GM12891 (cell line): ENCODE data around the gene APOB.

Source experiments
- DNase-seq: peaks from one replicate; pipeline ENCODE4 v3.0.0; 2011; ENCODE audit warnings: low spot score; ENCODE audit not compliant: insufficient read length
- FAIRE-seq: peaks from 2 replicates; lab custom pipeline; 2011; peaks lifted over from hg19 to GRCh38; lab: Jason Lieb, UNC
- PAX5 ChIP-seq: IDR thresholded peaks from 2 replicates; pipeline ENCODE4 v1.6.1; 2011; ENCODE audit warnings: low read length, moderate library complexity, mild to moderate bottlenecking; ENCODE audit not compliant: insufficient read depth, severe bottlenecking
- POLR2A ChIP-seq: IDR thresholded peaks from 2 replicates; pipeline ENCODE4 v1.6.1; 2011; ENCODE audit warnings: low read depth, low read length, control low read depth
- POLR2AphosphoS5 ChIP-seq: IDR thresholded peaks from 2 replicates; pipeline ENCODE4 v1.6.1; 2011; ENCODE audit warnings: low read depth, low read length, control low read depth
- POU2F2 ChIP-seq: IDR thresholded peaks from 2 replicates; pipeline ENCODE4 v1.6.1; 2011; ENCODE audit warnings: low read depth, mild to moderate bottlenecking, control low read depth, low read length, moderate library complexity
- SPI1 ChIP-seq: IDR thresholded peaks from 2 replicates; pipeline ENCODE4 v1.6.1; 2011; ENCODE audit warnings: low read depth, low read length, control low read depth
- TAF1 ChIP-seq: IDR thresholded peaks from 2 replicates; pipeline ENCODE4 v1.6.1; 2011; ENCODE audit warnings: low read depth, low read length, control low read depth

Gene APOB

DNA sequence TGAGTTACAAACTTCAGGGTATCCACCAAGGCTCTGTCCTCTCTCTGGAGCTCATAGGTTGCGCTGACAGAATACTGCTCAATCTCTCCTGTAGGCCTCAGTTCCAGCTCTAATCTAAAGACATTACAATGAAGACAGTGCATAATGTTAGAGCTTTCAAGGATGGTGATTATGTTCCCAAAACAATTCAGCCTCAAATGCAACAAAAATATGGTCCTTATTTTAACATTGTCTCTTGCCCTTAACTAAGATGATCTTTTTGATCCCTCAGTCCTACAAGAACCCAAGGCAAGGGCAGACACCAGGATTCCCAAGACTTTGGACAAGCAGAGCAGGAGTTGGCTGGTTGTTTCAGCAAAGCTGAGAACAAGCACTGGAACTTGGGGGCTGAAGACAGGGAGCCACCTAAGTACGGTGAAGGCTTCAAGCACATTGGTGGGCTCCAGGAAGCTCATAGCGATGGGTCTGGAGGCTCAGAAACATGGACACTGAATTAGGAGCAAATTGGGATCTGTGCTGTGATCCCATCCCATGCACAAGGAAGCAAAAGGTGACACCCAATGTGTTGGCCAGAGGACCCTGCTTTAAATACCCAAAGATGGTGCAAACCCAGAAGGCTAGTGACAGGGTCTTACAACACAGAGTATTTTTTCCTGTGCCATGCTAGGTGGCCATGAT is 24.7 kb downstream of the APOB start:
- TF ChIP-seq POLR2A (no peak), PAX5 (no peak), POU2F2 (no peak), POLR2AphosphoS5 (no peak), SPI1 (no peak), TAF1 (no peak)
- DNase-seq (no peak), FAIRE-seq (no peak)

DNA sequence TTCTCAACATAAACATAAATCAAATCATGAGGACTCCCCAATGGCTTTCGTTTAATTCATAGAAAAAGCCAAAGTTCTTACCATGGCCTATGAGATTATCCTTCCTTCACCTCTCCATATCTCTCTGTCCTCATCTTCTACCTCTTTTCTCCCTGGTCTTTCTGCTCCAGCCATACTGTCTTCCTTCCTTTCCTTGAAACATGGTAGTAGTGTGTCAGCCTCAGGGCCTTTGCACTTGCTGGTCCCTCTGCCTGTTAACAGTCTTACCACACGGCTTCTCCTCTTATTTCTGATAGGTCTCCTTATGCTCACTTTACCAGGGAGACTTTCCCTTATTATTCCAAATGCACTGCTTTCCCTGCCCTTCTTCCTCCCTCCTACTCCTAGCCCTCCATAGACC is 25.6 kb downstream of the APOB start:
- no peak for TF ChIP-seq TAF1
- TF ChIP-seq SPI1 = no peak
- TF ChIP-seq POU2F2 = no peak
- FAIRE-seq (no peak), DNase-seq (no peak)

DNA sequence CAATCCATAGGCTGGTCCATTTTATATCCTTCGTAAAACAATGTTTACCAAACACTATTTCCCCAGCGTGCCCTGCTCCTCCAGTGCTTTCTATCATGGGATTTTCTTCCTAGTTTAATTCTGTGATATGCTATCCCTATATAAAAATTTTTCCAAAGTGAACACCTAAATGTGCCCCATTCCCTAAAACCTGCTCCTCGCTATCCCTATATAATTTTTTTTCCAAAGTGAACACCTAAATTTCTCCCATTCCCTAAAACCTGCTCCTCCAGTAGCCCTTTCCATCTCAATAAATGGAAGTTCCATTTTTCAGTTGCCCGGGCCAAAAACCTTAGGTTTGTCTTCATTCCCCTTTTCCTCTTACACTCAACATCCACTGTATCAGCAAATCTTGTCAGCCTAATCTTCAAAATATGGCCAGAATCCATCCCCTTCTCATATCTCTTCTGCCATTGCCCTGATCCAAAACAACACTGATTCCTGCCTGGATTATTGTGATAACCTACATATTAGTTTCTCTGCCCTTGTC is 26.1 kb downstream of the APOB start:
- DNase-seq (no peak), FAIRE-seq (no peak)
- no peak for TF ChIP-seq POLR2A
- TF ChIP-seq SPI1 = no peak
- TF ChIP-seq POU2F2 = no peak
- TF ChIP-seq TAF1 = no peak
- TF ChIP-seq PAX5 = no peak
- TF ChIP-seq POLR2AphosphoS5 = no peak

DNA sequence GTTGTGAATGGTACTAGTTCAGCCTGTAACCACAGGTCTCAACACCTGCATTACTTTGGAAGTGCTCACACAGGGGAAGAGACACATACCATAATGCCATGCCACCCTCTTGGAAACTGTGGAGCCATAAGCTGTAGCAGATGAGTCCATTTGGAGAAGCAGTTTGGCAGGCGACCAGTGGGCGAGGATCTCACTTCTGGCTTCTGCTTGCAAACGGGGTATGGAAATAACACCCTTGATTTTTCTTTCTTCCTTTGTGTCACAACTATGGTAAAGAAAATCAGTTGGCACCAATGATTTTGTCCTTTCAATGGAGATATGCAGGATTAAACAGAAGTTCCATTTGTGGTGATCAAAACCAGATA is 28.6 kb downstream of the APOB start:
- no peak for FAIRE-seq
- TF ChIP-seq POU2F2 (no peak), POLR2A (no peak), TAF1 (no peak), SPI1 (no peak), PAX5 (no peak), POLR2AphosphoS5 (no peak)

DNA sequence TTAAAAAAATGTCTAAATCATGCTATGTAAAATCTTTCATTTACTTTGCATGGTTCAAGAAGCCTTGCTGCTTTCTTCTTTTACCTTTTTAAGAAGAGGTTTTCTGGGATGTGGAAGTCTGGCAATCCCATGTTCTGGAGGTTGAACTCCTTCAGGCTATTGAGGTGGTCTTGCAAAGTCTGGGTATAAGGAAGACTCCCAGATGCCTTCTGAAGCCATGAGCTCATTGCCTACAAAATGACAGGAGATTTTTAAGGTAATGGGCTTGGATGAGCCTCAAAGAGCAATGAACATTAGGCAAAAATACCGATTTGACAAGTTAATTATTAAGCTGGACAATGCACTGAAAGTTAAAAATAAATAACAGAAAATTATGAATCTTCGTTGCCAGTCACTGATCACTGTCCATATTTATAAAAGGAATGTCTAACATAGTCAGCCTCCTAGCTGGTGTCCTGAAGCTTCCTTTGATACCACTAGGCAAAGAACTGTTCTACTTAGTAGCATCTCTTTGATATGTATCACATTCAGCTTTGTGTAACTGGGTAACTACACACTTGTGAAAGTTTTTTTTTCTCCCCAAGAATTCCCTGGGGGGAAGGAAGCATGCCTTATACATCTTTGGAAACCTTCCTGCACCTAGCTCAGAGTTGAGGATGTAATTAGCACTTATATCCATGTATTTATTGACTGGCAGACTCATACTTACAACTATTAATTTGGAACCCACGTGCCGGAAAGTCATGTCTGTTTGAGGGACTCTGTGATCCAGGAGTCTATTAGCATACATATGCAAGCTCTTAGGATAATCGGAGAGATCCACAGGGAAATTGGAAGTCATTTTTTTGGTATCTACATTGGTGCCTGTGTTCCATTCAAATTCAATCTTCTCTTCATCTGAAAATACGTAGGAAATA is 29.3 kb downstream of the APOB start:
- DNase-seq = no peak
- no peak for TF ChIP-seq SPI1
- TF ChIP-seq TAF1 = no peak
- TF ChIP-seq PAX5 = no peak
- TF ChIP-seq POLR2A = no peak
- TF ChIP-seq POU2F2 = no peak
- no peak for TF ChIP-seq POLR2AphosphoS5
- no peak for FAIRE-seq

More for the DNA sequence above, 28.6 kb downstream of the APOB start:
- no peak for DNase-seq

DNA sequence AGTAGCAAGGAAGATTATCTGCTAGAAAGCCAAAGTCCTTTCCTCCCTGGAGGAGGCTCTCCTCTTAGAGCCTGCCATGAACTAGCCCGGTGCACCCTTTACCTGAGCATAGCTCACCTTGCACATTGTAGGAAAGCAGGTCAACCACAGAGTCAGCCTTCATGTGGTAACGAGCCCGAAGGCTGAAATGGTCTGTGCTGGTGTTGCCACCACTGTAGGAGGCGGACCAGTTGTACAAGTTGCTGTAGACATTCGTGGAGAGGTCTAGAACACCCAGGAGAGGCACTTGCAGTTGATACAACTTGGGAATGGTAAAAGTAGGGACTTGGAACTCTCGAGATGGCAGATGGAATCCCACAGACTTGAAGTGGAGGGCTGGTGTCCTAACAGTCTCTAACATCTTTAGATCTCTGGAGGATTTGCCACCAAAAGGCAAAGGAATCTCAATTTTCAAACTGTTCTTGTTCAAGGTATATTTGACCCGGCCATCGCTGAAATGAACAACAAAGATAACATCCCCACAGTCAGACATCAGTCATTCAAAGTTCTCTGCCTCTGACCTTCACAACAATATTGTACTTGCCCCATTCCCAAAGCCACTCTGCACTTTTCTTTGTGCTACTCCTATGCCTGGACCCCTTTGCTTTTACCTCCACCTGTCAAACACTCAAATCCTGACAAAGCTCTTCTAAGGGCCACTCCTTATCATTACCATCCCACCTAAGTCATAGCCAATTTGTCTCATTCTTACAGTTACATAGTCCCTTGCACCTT is 30.6 kb downstream of the APOB start:
- TF ChIP-seq POLR2A (no peak), PAX5 (no peak), TAF1 (no peak), SPI1 (no peak), POLR2AphosphoS5 (no peak), POU2F2 (no peak)
- DNase-seq (no peak), FAIRE-seq (no peak)

DNA sequence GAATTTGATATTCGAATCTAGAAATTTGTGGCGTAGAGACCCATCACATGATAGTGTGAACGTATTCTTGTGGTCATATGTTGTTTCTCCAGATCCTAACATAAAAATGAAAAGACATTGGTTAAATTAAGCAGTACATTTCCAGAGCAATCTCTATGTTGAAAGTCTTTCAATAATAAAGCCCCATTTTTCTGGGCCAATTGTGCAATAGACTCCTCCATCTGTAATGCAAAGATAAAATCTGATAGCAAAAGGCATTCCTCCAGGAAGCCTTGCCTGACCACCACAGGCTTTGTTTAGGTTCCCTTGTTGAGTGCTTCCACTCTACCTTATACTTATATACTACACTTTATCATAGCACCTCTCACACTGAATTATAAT is 31.3 kb downstream of the APOB start:
- no peak for FAIRE-seq

DNA sequence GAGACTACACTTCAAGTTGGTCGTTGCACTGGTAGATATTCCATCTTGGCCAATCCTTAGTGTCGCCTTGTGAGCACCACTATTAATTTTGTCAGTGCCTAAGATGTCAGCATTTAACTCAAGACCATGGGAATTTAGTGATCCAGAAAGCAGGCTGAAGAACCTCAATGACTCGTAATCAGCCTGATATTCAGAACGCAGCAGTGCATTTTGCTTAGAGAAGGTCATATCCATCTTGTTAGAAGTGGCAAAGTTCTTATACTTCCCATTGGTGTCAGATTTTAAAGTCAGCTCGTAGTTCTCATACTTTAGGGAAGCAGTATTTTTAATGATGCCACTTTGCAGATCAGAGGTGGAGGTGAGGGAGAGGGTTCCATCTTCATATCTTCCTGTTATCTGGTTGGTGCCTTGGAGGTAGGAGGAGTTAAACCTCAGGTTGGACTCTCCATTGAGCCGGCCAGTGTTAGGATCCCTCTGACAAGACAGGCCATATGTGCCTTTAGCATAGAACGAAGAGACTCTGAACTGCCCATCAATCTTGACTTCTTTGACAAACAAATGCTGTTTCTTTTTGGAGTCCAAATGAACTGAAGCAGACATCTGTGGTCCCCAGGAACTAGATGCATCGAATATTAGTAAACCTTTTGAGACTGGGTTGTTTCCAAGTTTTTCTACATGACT is 31.9 kb downstream of the APOB start:
- FAIRE-seq = no peak
- TF ChIP-seq PAX5 = no peak
- no peak for TF ChIP-seq POU2F2
- TF ChIP-seq SPI1 = no peak
- TF ChIP-seq POLR2A = no peak
- no peak for TF ChIP-seq TAF1
- no peak for DNase-seq

More for the DNA sequence above, 31.3 kb downstream of the APOB start:
- no peak for DNase-seq
- no peak for TF ChIP-seq POU2F2
- TF ChIP-seq SPI1 = no peak
- no peak for TF ChIP-seq POLR2AphosphoS5
- no peak for TF ChIP-seq PAX5
- no peak for TF ChIP-seq TAF1
- no peak for TF ChIP-seq POLR2A

DNA sequence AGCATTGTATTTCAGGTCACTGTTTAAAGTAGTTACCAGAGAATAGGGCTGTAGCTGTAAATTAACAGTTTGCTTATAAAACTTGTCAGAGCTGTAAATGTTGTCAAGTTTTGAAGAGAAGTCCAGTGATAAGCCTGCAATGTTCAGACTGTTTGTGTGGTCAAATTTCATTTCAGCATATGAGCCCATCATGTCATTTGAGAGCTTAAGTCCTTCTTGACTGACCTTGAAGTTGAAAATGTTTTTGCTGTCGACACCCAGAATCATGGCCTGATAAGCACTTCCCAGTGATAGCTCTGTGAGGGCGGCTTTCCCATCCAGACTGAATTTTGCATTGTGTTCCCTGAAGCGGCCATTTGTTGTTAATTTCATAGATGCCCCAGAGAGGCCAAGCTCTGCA is 32.4 kb downstream of the APOB start:
- no peak for TF ChIP-seq POU2F2
- no peak for TF ChIP-seq POLR2A
- TF ChIP-seq PAX5 = no peak
- TF ChIP-seq POLR2AphosphoS5 = no peak
- no peak for TF ChIP-seq TAF1
- TF ChIP-seq SPI1 = no peak
- FAIRE-seq (no peak), DNase-seq (no peak)
